ENCODE measurements around the gene NOS1AP.

- no peak for TF ChIP-seq CTCF (IDR thresholded peaks at IDR 0.05; ENCODE audit: low read depth, low read length)
- TF ChIP-seq, protein P1, sequence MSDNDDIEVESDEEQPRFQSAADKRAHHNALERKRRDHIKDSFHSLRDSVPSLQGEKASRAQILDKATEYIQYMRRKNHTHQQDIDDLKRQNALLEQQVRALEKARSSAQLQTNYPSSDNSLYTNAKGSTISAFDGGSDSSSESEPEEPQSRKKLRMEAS (IDR thresholded peaks at IDR 0.05; ENCODE audit: low read depth, low read length) = no peak
- TF ChIP-seq POLR2A (IDR thresholded peaks at IDR 0.05; ENCODE audit: extremely low read depth, insufficient read length) = no peak
Observed at GRCh38 chr1:162294015-162294414, 224.5 kb downstream of the NOS1AP start.
